Vagina (tissue), 2 donors: ENCODE results near the gene OLFM1.
"Not testable (repeated sequence)": the region's sequence is repeated elsewhere in the genome, so short reads cannot be mapped to it uniquely, and the experiment has no call there.

Source experiments
- POLR2A ChIP-seq, 2 donors: fragments of 450-650 bp; IDR thresholded peaks; one replicate each; pipeline ENCODE4 v1.6.1; 2017; ENCODE audit warnings: antibody characterized with exemption in 2 of 2, mild to moderate bottlenecking in 2 of 2, moderate library complexity in 2 of 2
- POLR2AphosphoS5 ChIP-seq, 2 donors: sonication (generic); formaldehyde crosslinking; IDR thresholded peaks; one replicate each; pipeline ENCODE4 v1.9.0; 2017; ENCODE audit warnings: antibody characterized with exemption in 2 of 2, mild to moderate bottlenecking in 2 of 2, low read depth in 1 of 2; ENCODE audit not compliant: insufficient read depth in 1 of 2
- TF ChIP-seq, protein P1 (sequence below), 3 experiments: fragments of 450-650 bp in 2 of 3; fragments of 200-600 bp in 1 of 3; sonication (generic) in 1 of 3; IDR thresholded peaks; one replicate each; pipeline ENCODE4 v1.5.1; 2017 to 2019; ENCODE audit warnings: antibody characterized with exemption in 3 of 3, mild to moderate bottlenecking in 2 of 3, moderate library complexity in 2 of 3

DNA sequence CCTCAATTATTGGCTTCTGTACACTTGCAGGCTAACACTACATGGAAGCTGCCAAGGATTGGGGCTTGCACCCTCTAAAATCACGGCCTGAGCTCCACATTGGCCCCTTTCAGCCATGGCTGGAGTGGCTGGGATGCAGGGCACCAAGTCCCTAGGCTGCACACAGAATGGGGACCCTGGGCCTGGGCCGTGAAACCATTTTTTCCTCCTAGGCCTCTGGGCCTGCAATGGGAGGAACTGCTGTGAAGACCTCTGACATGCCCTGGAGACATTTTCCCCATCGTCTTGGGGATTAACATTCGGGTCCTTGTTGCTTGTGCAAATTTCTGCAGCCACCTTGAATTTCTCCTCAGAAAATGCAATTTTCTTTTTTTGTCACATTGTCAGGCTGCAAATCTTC lies 23.6 kb upstream of the OLFM1 start:
- TF ChIP-seq, protein P1, sequence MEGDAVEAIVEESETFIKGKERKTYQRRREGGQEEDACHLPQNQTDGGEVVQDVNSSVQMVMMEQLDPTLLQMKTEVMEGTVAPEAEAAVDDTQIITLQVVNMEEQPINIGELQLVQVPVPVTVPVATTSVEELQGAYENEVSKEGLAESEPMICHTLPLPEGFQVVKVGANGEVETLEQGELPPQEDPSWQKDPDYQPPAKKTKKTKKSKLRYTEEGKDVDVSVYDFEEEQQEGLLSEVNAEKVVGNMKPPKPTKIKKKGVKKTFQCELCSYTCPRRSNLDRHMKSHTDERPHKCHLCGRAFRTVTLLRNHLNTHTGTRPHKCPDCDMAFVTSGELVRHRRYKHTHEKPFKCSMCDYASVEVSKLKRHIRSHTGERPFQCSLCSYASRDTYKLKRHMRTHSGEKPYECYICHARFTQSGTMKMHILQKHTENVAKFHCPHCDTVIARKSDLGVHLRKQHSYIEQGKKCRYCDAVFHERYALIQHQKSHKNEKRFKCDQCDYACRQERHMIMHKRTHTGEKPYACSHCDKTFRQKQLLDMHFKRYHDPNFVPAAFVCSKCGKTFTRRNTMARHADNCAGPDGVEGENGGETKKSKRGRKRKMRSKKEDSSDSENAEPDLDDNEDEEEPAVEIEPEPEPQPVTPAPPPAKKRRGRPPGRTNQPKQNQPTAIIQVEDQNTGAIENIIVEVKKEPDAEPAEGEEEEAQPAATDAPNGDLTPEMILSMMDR (IDR thresholded peaks at IDR 0.05) = not testable (repeated sequence)
- TF ChIP-seq POLR2A (IDR thresholded peaks at IDR 0.05); POLR2AphosphoS5 (IDR thresholded peaks at IDR 0.05; ENCODE audit: insufficient read depth in 1 of 2, low read depth in 1 of 2): not testable (repeated sequence)
